ENCODE data around the gene RILP.

- TF ChIP-seq GATA3 (IDR thresholded peaks at IDR 0.05; ENCODE audit: low read depth, low read length) (no peak), GATA2 (IDR thresholded peaks at IDR 0.05; ENCODE audit: low read depth, low read length) (no peak)
These were observed 5.0 kb downstream of the RILP start for GRCh38 chr17:1644493-1645206.

Data from SH-SY5Y (cell line).